Measurements from ENCODE around the gene SLC4A4.

GRCh38 chr4:71348586-71348985, 9.8 kb downstream of the SLC4A4 start:
- TF ChIP-seq, protein P1, sequence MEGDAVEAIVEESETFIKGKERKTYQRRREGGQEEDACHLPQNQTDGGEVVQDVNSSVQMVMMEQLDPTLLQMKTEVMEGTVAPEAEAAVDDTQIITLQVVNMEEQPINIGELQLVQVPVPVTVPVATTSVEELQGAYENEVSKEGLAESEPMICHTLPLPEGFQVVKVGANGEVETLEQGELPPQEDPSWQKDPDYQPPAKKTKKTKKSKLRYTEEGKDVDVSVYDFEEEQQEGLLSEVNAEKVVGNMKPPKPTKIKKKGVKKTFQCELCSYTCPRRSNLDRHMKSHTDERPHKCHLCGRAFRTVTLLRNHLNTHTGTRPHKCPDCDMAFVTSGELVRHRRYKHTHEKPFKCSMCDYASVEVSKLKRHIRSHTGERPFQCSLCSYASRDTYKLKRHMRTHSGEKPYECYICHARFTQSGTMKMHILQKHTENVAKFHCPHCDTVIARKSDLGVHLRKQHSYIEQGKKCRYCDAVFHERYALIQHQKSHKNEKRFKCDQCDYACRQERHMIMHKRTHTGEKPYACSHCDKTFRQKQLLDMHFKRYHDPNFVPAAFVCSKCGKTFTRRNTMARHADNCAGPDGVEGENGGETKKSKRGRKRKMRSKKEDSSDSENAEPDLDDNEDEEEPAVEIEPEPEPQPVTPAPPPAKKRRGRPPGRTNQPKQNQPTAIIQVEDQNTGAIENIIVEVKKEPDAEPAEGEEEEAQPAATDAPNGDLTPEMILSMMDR (IDR thresholded peaks at IDR 0.05; ENCODE audit: low read depth, low read length, poor library complexity, severe bottlenecking): no peak
- no peak for TF ChIP-seq EZH2phosphoT487 (IDR thresholded peaks at IDR 0.05; ENCODE audit: borderline replicate concordance, low read length)
